SK-N-SH treated with all-trans-retinoic acid at 6 μM for 48 hours (cell line): ENCODE data around the gene CTCFL.

Experiments used
- ATAC-seq: fragments of 200-7000 bp; cut with Tn5 transposase; 3 replicates; pipeline ENCODE4 v1.9.1; 2020; ENCODE audit warnings: mild to moderate bottlenecking, moderate library complexity
- BACH2 ChIP-seq: fragments of 250-450 bp; sonication (Bioruptor Pico); IDR thresholded peaks from 2 replicates; pipeline ENCODE4 v1.9.0; 2021; ENCODE audit warnings: mild to moderate bottlenecking, borderline replicate concordance
- CSDC2 ChIP-seq: fragments of 250-450 bp; sonication (Bioruptor Pico); IDR thresholded peaks from 2 replicates; pipeline ENCODE4 v1.5.0; 2020; ENCODE audit warnings: mild to moderate bottlenecking, moderate library complexity
- GLIS3 ChIP-seq: fragments of 250-450 bp; sonication (Bioruptor Pico); IDR thresholded peaks from 2 replicates; pipeline ENCODE4 v1.5.0; 2020; ENCODE audit warnings: mild to moderate bottlenecking, moderate library complexity
- ISL1 ChIP-seq: fragments of 250-450 bp; sonication (Bioruptor Pico); IDR thresholded peaks from 2 replicates; pipeline ENCODE4 v2.1.2; 2022; ENCODE audit warnings: mild to moderate bottlenecking, moderate library complexity
- OSR1 ChIP-seq: fragments of 250-450 bp; sonication (Bioruptor Pico); IDR thresholded peaks from 2 replicates; pipeline ENCODE4 v1.8.0; 2022; ENCODE audit warnings: moderate library complexity, mild to moderate bottlenecking, inconsistent platforms
- PPARA ChIP-seq: fragments of 250-450 bp; sonication (Bioruptor Pico); IDR thresholded peaks from 2 replicates; pipeline ENCODE4 v1.5.0; 2020; ENCODE audit warnings: mild to moderate bottlenecking, borderline replicate concordance
- RARB ChIP-seq: fragments of 250-450 bp; sonication (Bioruptor Pico); IDR thresholded peaks from 2 replicates; pipeline ENCODE4 v1.8.0; 2021; ENCODE audit warnings: mild to moderate bottlenecking, moderate library complexity
- SNAI2 ChIP-seq: fragments of 250-450 bp; sonication (Bioruptor Pico); IDR thresholded peaks from 2 replicates; pipeline ENCODE4 v1.5.0; 2020; ENCODE audit warnings: mild to moderate bottlenecking, moderate library complexity
- TCF4 ChIP-seq: fragments of 250-450 bp; sonication (Bioruptor Pico); IDR thresholded peaks from 2 replicates; pipeline ENCODE4 v1.8.0; 2021; ENCODE audit warnings: mild to moderate bottlenecking, moderate library complexity, borderline replicate concordance
- TOX ChIP-seq: fragments of 250-450 bp; sonication (Bioruptor Pico); IDR thresholded peaks from 2 replicates; pipeline ENCODE4 v1.8.0; 2021; ENCODE audit warnings: mild to moderate bottlenecking, moderate library complexity, borderline replicate concordance
- ZC3H10 ChIP-seq: fragments of 250-450 bp; sonication (Bioruptor Pico); IDR thresholded peaks from 2 replicates; pipeline ENCODE4 v1.5.1; 2021; ENCODE audit warnings: mild to moderate bottlenecking, moderate library complexity
- ZFP3 ChIP-seq: fragments of 250-450 bp; sonication (Bioruptor Pico); IDR thresholded peaks from 2 replicates; pipeline ENCODE4 v1.5.0; 2020; ENCODE audit warnings: mild to moderate bottlenecking, moderate library complexity
- ZFP30 ChIP-seq: fragments of 450-650 bp; formaldehyde crosslinking; IDR thresholded peaks from 2 replicates; pipeline ENCODE4 v1.5.0; 2022; ENCODE audit warnings: mild to moderate bottlenecking, moderate library complexity
- ZNF565 ChIP-seq: fragments of 450-650 bp; formaldehyde crosslinking; conservative IDR thresholded peaks from 2 replicates; pipeline ENCODE4 v1.5.0; 2020; ENCODE audit warnings: low read depth, mild to moderate bottlenecking, moderate library complexity
- ZNF70 ChIP-seq: fragments of 450-650 bp; formaldehyde crosslinking; IDR thresholded peaks from 2 replicates; pipeline ENCODE4 v1.5.0; 2020; ENCODE audit warnings: mild to moderate bottlenecking, moderate library complexity
- ZNF8 ChIP-seq: fragments of 450-650 bp; formaldehyde crosslinking; IDR thresholded peaks from 2 replicates; pipeline ENCODE4 v1.5.0; 2020; ENCODE audit warnings: mild to moderate bottlenecking, moderate library complexity
- TF ChIP-seq, protein P1 (sequence below): fragments of 250-450 bp; sonication (Bioruptor Pico); IDR thresholded peaks from 2 replicates; pipeline ENCODE4 v1.5.1; 2021; ENCODE audit warnings: mild to moderate bottlenecking, moderate library complexity
- TF ChIP-seq, protein P2 (sequence below): fragments of 250-450 bp; sonication (Bioruptor Pico); IDR thresholded peaks from 2 replicates; pipeline ENCODE4 v1.8.0; 2021; ENCODE audit warnings: low read depth, mild to moderate bottlenecking, moderate library complexity, borderline replicate concordance
- TF ChIP-seq, protein P3 (sequence below): fragments of 250-450 bp; sonication (Bioruptor Pico); IDR thresholded peaks from 2 replicates; pipeline ENCODE4 v1.5.1; 2020; ENCODE audit warnings: low read depth, mild to moderate bottlenecking, moderate library complexity
- TF ChIP-seq, protein P4 (sequence below): fragments of 250-450 bp; sonication (Bioruptor Pico); IDR thresholded peaks from 2 replicates; pipeline ENCODE4 v1.5.0; 2020; ENCODE audit warnings: mild to moderate bottlenecking, moderate library complexity
- TF ChIP-seq, protein P5 (sequence below): fragments of 250-450 bp; sonication (Bioruptor Pico); IDR thresholded peaks from 2 replicates; pipeline ENCODE4 v1.8.0; 2020; ENCODE audit warnings: mild to moderate bottlenecking, moderate library complexity, borderline replicate concordance

CTCFL gene

DNA sequence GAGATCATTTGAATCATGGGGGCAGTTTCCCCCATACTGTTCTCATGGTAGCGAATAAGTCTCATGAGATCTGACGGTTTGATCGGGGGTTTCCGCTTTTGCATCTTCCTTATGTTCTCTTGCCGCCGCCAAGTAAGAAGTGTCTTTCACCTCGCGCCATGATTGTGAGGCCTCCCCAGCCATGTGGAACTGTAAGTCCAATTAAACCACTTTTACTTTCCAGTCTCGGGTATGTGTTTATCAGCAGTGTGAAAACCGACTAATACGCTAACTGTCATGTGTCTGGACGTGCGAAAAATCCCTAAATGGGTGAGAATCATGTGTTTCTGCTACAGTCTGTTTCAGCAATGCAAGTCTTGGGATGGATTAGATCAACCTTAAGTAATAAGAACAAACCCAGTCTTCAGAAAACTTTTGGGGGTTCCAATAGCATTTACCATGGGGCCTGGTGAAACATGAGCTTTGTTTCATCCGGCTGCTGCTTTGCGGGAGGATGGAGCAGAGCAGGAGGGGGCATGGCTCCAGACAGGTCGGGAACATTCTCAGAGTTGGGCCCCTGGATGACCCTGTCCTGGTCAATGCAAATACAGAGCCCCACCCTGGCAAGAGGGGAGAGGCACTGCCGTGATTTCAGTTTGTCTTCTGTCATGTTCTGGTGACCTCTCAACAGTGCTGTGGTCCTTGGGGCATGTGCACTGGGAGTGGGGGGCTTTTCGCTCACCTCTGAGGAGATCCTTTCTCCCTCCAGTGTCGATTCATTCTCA, 41.5 kb downstream of the CTCFL start:
- no peak for ATAC-seq
- no peak for TF ChIP-seq TCF4 (CRISPR knock-in tag)

DNA sequence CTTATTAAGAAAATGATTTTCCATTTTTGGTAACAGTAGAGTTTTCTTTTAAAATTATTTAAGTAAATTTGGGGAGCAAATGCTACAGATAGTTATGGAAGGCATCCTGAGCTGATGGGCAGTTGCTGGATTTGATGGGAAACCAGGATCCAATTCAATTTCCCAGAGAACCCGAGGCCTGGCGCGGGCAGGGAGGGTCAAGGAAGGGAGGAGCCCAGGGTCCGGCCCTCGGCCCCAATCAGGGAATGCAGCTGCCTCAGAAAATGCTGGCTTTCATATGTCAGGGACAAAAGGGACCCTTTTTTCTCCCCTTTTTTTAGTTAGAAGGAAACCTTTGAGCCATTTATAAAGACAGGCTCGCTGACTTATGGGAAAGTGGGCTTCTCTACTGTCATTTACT, 42.1 kb downstream of the CTCFL start:
- TF ChIP-seq ZFP3 (CRISPR knock-in tag) (no peak), ZNF70 (CRISPR knock-in tag) (no peak)
- TF ChIP-seq, protein P1, sequence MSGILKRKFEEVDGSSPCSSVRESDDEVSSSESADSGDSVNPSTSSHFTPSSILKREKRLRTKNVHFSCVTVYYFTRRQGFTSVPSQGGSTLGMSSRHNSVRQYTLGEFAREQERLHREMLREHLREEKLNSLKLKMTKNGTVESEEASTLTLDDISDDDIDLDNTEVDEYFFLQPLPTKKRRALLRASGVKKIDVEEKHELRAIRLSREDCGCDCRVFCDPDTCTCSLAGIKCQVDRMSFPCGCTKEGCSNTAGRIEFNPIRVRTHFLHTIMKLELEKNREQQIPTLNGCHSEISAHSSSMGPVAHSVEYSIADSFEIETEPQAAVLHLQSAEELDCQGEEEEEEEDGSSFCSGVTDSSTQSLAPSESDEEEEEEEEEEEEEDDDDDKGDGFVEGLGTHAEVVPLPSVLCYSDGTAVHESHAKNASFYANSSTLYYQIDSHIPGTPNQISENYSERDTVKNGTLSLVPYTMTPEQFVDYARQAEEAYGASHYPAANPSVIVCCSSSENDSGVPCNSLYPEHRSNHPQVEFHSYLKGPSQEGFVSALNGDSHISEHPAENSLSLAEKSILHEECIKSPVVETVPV (CRISPR knock-in tag): no peak
- ATAC-seq: no peak

DNA sequence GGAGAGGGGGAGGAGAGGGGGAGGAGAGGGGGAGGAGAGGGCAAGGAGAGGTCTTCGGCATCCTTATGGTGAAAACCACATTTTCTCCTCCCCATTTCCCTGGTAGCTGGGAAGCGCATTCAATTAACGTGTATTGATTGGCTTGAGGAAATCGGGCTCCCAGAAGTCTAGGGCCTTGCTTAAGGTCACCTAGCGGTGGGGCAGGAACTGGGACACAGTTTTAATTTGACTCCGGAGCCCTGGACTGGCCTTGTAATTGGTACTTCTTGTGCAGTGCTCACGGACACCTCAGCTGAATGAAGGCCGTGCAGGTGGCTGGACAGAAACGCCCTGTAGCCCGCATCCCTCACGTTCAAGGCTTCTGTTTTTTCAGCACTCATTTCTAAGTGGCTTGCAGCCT, 42.8 kb downstream of the CTCFL start:
- TF ChIP-seq PPARA: no peak
- no peak for TF ChIP-seq GLIS3
- TF ChIP-seq, protein P1 (CRISPR knock-in tag): no peak
- TF ChIP-seq ZNF565 (CRISPR knock-in tag): no peak
- TF ChIP-seq RARB: no peak
- no peak for TF ChIP-seq TCF4 (CRISPR knock-in tag)
- no peak for TF ChIP-seq ZNF8 (CRISPR knock-in tag)
- TF ChIP-seq SNAI2 (CRISPR knock-in tag): no peak
- TF ChIP-seq ISL1: no peak
- TF ChIP-seq, protein P2, sequence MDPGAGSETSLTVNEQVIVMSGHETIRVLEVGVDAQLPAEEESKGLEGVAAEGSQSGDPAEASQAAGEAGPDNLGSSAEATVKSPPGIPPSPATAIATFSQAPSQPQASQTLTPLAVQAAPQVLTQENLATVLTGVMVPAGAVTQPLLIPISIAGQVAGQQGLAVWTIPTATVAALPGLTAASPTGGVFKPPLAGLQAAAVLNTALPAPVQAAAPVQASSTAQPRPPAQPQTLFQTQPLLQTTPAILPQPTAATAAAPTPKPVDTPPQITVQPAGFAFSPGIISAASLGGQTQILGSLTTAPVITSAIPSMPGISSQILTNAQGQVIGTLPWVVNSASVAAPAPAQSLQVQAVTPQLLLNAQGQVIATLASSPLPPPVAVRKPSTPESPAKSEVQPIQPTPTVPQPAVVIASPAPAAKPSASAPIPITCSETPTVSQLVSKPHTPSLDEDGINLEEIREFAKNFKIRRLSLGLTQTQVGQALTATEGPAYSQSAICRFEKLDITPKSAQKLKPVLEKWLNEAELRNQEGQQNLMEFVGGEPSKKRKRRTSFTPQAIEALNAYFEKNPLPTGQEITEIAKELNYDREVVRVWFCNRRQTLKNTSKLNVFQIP (CRISPR knock-in tag): no peak
- no peak for TF ChIP-seq TOX
- TF ChIP-seq, protein P3, sequence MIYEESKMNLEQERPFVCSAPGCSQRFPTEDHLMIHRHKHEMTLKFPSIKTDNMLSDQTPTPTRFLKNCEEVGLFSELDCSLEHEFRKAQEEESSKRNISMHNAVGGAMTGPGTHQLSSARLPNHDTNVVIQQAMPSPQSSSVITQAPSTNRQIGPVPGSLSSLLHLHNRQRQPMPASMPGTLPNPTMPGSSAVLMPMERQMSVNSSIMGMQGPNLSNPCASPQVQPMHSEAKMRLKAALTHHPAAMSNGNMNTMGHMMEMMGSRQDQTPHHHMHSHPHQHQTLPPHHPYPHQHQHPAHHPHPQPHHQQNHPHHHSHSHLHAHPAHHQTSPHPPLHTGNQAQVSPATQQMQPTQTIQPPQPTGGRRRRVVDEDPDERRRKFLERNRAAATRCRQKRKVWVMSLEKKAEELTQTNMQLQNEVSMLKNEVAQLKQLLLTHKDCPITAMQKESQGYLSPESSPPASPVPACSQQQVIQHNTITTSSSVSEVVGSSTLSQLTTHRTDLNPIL (CRISPR knock-in tag): no peak
- TF ChIP-seq, protein P4, sequence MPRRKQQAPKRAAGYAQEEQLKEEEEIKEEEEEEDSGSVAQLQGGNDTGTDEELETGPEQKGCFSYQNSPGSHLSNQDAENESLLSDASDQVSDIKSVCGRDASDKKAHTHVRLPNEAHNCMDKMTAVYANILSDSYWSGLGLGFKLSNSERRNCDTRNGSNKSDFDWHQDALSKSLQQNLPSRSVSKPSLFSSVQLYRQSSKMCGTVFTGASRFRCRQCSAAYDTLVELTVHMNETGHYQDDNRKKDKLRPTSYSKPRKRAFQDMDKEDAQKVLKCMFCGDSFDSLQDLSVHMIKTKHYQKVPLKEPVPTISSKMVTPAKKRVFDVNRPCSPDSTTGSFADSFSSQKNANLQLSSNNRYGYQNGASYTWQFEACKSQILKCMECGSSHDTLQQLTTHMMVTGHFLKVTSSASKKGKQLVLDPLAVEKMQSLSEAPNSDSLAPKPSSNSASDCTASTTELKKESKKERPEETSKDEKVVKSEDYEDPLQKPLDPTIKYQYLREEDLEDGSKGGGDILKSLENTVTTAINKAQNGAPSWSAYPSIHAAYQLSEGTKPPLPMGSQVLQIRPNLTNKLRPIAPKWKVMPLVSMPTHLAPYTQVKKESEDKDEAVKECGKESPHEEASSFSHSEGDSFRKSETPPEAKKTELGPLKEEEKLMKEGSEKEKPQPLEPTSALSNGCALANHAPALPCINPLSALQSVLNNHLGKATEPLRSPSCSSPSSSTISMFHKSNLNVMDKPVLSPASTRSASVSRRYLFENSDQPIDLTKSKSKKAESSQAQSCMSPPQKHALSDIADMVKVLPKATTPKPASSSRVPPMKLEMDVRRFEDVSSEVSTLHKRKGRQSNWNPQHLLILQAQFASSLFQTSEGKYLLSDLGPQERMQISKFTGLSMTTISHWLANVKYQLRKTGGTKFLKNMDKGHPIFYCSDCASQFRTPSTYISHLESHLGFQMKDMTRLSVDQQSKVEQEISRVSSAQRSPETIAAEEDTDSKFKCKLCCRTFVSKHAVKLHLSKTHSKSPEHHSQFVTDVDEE (CRISPR knock-in tag): no peak
- TF ChIP-seq, protein P5, sequence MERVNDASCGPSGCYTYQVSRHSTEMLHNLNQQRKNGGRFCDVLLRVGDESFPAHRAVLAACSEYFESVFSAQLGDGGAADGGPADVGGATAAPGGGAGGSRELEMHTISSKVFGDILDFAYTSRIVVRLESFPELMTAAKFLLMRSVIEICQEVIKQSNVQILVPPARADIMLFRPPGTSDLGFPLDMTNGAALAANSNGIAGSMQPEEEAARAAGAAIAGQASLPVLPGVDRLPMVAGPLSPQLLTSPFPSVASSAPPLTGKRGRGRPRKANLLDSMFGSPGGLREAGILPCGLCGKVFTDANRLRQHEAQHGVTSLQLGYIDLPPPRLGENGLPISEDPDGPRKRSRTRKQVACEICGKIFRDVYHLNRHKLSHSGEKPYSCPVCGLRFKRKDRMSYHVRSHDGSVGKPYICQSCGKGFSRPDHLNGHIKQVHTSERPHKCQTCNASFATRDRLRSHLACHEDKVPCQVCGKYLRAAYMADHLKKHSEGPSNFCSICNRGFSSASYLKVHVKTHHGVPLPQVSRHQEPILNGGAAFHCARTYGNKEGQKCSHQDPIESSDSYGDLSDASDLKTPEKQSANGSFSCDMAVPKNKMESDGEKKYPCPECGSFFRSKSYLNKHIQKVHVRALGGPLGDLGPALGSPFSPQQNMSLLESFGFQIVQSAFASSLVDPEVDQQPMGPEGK: no peak
- no peak for TF ChIP-seq ZFP3 (CRISPR knock-in tag)
- ATAC-seq: no peak

DNA sequence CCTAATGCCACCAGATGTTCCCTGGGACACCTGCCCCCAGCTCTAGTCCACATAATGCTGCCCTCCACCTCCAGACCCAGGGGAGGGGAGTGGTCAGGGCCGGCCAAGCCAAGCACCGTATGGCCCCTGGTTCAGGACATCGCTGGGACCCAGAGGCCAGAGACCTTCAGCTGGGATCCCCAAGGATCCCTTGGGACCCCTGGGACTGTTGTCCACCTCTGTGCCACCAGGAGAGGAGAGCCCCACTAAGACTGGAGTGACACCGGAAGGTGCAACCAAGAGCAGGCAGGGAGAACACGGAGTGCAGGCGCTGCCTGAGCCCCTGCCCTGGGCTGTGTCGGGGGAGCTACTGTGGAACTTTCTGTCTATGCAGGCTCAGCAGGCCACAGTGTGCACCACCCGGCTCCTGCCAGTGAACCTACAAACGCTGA, 43.6 kb downstream of the CTCFL start:
- no peak for ATAC-seq
- TF ChIP-seq BACH2 (CRISPR knock-in tag) (no peak), SNAI2 (CRISPR knock-in tag) (no peak), OSR1 (CRISPR knock-in tag) (no peak), ISL1 (no peak), ZFP30 (CRISPR knock-in tag) (no peak), ZNF565 (CRISPR knock-in tag) (no peak), ZC3H10 (CRISPR knock-in tag) (no peak), CSDC2 (CRISPR knock-in tag) (no peak)
- TF ChIP-seq, protein P1 (CRISPR knock-in tag): no peak
- TF ChIP-seq, protein P2 (CRISPR knock-in tag): no peak
